ENCODE results near the gene PSMC1.

GRCh38 chr14:90302529-90303303 is 46.4 kb downstream of the PSMC1 start:
- TF ChIP-seq CTCF (IDR thresholded peaks at IDR 0.05) (no peak), POLR2A (IDR thresholded peaks at IDR 0.05) (no peak)
